HG03064 (cell line): ENCODE measurements around the gene CDC42BPB.

ENCODE experiments used
- ATAC-seq: cut with Tn5 transposase; IDR thresholded peaks from one replicate; pipeline ENCODE4 v1.9.1; 2021; ENCODE audit warnings: low read depth; ENCODE audit not compliant: unreplicated experiment

The CDC42BPB gene

DNA sequence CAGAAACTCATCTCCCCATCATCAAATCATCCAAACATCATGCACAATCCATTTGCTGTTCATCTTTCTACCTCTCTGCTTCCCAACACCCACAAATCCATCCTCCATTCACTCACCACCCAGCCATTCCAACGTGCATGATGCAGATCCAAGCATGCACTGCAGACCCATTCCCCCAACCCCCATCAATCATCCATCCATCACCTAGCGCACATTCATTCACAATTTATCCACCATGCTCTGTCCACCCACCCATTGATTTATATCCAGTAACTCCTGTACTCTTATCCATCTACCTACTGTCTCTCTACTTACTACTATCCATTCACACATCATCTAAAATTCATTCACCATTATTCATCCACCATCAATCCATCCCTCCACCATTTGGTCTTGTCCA, 138.9 kb downstream of the CDC42BPB start:
- ATAC-seq, result no peak

- no peak for ATAC-seq
These were observed 139.7 kb downstream of the CDC42BPB start for GRCh38 chr14:102917469-102918211.

GRCh38 chr14:102917056-102917385, 140.3 kb downstream of the CDC42BPB start:
- no peak for ATAC-seq

- ATAC-seq, result no peak
These were observed 140.8 kb downstream of the CDC42BPB start for GRCh38 chr14:102916347-102917055.

GRCh38 chr14:102915292-102916110, 141.8 kb downstream of the CDC42BPB start:
- ATAC-seq, result no peak

DNA sequence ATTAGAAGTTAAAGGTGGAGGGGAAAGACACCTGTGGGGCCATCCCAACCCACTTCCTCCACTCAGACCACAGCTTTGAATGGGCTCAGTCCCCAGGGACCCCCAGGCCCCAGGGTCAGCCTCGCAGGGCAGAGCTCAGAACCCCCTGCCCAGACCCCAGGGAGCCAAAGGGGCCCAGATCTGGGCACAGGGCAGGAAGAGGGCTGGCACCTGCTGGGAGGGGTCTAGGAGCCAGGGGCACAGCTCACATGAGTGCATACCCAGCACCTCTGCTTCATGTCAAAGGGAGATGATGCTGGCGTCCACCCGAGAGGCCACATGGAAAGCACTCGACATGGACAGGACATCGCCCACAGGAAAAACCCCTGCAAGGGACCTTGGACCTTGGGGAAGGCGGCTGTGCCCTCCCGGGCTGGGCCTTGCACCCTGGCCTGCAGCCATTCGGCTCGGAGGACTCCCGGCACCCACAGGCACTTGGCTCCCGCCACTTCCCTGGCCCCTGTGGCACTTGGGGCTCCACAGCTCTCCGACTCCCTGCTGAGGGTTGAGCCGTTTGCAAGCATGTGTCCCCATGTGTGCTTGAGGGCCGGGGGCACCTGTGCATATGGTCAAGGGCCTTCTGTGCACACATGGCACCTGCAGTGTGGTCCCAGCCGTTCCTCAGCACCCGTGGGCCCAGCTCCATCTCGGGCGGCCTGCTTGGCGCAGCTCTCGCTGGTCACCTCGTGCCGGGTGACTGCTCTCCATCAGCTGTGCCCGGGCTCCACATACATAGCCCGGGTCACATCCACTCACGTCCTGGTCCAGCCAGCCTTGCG, 142.7 kb downstream of the CDC42BPB start:
- no peak for ATAC-seq

DNA sequence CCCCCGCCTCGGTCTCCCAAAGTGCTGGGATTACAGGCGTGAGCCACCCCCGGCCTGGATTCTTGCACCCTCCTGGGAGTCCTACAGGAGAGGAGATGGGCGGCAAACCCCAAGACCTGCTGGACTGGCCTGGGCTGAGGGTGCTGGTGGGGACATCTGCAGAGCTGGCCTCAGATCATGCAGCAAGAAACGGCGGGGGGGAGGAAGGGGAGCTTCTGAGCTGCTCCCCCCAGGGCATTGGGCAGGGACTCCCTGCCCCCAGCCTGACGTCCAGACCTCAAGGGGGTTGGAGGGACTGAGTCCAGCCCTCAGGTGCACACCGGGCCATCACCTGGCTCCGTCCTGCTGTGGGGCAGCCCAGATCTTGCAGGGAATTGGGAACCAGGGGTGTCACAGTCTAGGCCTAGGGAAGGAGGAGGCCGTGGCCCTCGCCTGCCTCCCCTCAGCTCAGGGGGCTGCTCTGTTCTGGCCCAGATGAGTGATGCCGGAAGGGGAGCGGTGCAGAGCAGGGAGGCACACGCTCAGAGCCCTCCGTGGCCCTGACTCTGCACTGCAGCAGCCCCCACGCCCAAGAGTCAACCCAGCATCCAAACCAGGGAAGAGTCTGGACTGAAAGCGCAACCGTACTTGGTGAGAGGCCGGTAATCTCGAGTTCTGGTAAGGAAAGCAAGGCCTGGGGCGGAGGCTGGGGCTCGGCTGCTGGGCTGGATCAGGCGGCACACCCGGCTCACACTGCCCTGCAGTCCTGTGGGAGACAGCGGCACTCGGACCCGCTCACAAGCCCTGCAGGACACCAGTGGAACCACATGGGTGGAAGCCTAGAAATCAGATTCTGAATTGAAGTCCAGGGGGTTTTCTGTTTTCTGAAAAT, 143.8 kb downstream of the CDC42BPB start:
- ATAC-seq, result no peak

GRCh38 chr14:102911991-102912761, 145.2 kb downstream of the CDC42BPB start:
- no peak for ATAC-seq

DNA sequence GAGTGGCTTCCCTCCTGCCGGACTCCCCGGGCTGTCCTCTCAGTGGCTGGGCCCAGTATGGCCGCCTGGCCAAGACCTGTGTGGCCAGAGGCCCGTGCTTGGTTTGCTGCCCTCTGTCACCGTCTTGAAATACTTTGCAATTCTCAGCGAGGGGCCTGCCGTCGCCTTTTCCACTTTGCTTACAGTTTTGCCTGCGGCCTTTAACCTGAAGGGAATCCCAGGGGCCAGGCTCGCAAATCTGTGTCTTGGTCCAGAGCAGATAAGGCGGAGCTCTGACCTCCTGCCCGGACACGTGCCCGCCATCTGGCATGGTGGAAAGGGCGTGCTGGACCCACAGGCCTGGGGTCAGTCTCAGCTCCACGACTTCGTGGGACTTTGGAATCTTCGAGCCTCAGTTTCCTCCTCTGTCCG, 145.8 kb downstream of the CDC42BPB start:
- no peak for ATAC-seq

GRCh38 chr14:102910442-102910841, 146.9 kb downstream of the CDC42BPB start:
- no peak for ATAC-seq

- no peak for ATAC-seq
These were observed 147.4 kb downstream of the CDC42BPB start for GRCh38 chr14:102909911-102910310.

DNA sequence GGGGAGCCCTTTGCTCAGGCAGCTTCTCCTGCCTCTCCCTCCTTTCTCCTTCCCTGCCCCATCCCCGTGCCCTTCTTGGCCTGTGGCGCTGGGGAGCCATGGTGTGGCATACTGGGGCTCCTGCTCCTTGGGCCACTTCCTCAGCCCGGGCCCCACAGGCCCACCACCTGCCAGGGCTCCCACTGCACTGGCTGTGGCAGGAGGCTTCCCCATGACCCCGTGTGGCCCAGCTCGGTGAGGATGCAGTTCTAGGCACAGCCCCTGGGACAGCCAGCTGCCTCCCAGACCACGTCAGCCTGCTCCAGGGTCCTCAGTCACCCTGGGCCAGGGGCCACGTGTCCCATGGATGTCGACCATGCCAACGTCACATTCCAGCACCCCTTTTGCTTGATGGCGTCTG, 147.9 kb downstream of the CDC42BPB start:
- no peak for ATAC-seq

- no peak for ATAC-seq
These were observed 148.4 kb downstream of the CDC42BPB start for GRCh38 chr14:102908766-102909455.

DNA sequence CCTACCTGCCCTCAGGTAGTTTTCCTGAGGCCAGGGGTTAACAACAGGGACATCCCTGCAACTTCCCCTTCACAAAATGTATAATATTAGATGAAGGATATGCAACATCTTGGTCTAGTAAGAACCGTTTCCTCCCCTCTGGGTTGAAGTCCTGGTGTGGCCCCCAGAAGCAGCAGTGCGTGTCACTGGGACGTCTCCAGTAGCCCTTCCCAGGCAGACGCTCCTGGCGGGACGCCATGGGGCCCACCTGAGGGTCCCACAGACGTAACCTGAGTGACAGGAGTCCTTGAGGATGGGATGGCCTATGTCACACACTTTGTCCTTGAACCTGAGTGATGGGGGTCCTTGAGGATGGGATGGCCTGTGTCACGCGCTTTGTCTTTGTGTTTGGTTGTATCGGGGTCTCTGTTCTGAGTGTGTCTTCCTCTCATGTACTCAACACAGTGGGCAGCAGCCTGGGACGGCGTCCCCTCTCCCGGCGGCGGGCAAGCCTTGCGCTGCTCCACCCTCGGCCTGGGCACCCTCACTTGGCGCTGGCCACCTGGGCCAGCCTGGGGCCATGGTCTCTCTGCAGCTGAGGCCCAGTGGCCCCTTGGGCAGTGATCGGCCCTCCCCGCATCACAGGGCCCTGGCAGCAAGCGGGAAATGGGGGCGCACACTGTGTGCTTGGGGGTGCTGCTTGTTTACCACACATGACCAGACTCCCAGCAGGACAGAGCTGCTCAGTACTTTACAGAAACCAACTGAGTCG, 149.2 kb downstream of the CDC42BPB start:
- no peak for ATAC-seq

GRCh38 chr14:102907303-102907844, 150.0 kb downstream of the CDC42BPB start:
- ATAC-seq, result no peak

DNA sequence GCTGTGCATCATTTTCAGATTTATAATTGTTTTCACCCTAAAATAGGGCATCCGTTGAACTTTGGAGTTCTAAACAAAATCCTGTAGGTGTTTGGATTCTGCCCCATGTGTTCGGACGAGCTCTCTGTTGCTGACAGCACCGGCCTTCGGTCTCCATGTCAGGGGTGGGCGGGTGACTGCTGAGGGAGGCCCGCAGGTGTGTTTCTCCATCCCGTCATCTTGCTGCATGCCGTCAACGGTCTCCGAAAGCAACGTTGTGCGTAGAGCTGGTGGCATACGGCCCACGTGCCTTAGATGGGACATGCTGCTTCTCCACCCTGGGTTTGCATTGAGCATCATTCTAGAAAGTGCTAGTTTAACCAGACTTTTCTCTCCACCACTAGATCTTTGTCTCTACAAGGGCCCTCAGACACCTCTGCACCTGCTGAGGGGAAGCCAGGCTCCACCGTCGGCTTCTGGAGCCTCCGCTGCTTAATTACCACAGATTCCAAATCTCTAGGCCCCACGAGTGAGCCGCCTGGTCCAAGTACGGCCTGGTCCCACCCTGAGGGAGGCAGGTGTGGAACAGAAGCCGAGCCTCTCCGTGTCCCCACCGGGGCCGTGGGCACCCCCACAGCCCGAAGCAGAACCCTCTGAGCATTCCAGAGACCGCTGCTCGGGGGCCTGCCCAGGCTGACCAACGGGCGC, 150.6 kb downstream of the CDC42BPB start:
- ATAC-seq, result no peak
